Sigmoid colon (tissue), 7 donors: ENCODE results near the gene CUTC. TPM values are rescaled to one million over a fixed set of nuclear protein-coding genes. Genes with fewer than 3 reads are reported as not detected.

Experiments used
- DNase-seq: peaks from one replicate; pipeline ENCODE4 v3.0.0-alpha.2; 2019
- H3K27ac ChIP-seq, 4 donors: fragments of 200-600 bp; sonication (generic); one replicate each; pipeline ENCODE4 v1.5.1; 2016 to 2019; ENCODE audit warnings: mild to moderate bottlenecking in 1 of 4
- H3K27me3 ChIP-seq, 3 donors: fragments of 200-600 bp; sonication (generic); one replicate each; pipeline ENCODE4 v1.5.1; 2019; ENCODE audit warnings: mild to moderate bottlenecking in 1 of 3
- H3K36me3 ChIP-seq, 4 donors: fragments of 200-600 bp; sonication (generic); one replicate each; pipeline ENCODE4 v1.5.1; 2016 to 2019
- H3K4me1 ChIP-seq, 4 donors: fragments of 200-600 bp; sonication (generic); one replicate each; pipeline ENCODE4 v1.5.1; 2017 to 2019
- H3K4me3 ChIP-seq, 4 donors: fragments of 200-600 bp; sonication (generic); one replicate each; pipeline ENCODE4 v1.5.1; 2017 to 2019; ENCODE audit warnings: mild to moderate bottlenecking in 2 of 4, moderate library complexity in 1 of 4
- H3K9me3 ChIP-seq, 4 donors: fragments of 200-600 bp in 3 of 4; sonication (generic) in 3 of 4; one replicate each; pipeline versions ENCODE4 v1.5.1 to v1.6.1; 2013 to 2019
- EP300 ChIP-seq, 4 donors: sonication (generic); formaldehyde crosslinking; IDR thresholded peaks; one replicate each; pipeline ENCODE4 v1.6.1; 2017; ENCODE audit warnings: antibody characterized with exemption in 4 of 4
- POLR2A ChIP-seq, 2 donors: fragments of 450-650 bp; IDR thresholded peaks; one replicate each; pipeline ENCODE4 v1.6.1; 2016; ENCODE audit warnings: antibody characterized with exemption in 2 of 2, mild to moderate bottlenecking in 2 of 2, moderate library complexity in 2 of 2
- POLR2AphosphoS5 ChIP-seq, 4 donors: sonication (generic); formaldehyde crosslinking; IDR thresholded peaks; one replicate each; pipeline ENCODE4 v1.6.1; 2017; ENCODE audit warnings: antibody characterized with exemption in 4 of 4
- WGBS, 2 donors: extraction: QIAGEN DNeasy Blood & Tissue Kit; methylation state at CpG; one replicate each; pipeline ENCODE4 v1.1.7; 2013; 5-methylcytosine and 5-hydroxymethylcytosine counted together
- intact Hi-C: fragments of 100-400 bp; cut with DNase I; formaldehyde crosslinking; loops from one replicate; pipeline ENCODE4 v1.15.1; 2023
- polyA plus RNA-seq, 3 donors: library from polyadenylated mRNA; stranded (reverse); fragments of 200-250 nt; gene quantifications; one replicate each; pipeline ENCODE4 v1.2.3, GENCODE V29; 2013
- total RNA-seq, 4 donors: library from RNA; depleted of rRNA; stranded (reverse); fragments of >200 nt; gene quantifications; one replicate each; pipeline ENCODE4 v1.1.0, GENCODE V29; 2016
- TF ChIP-seq, protein P1 (sequence below), 4 experiments: fragments of 450-650 bp in 3 of 4; fragments of 200-600 bp in 1 of 4; IDR thresholded peaks; one replicate each; pipeline ENCODE4 v1.5.1; 2016 to 2019; ENCODE audit warnings: antibody characterized with exemption in 4 of 4, mild to moderate bottlenecking in 3 of 4, moderate library complexity in 2 of 4
- donor health status: healthy with polysubstance abuse.
- donor health status: Bipolar disorder and iron deficiency.
- donor health status: healthy.

The CUTC gene
- total and polyA plus RNA-seq, 7 donors, result 16.4 to 30.7 (median 29.4) TPM

DNA sequence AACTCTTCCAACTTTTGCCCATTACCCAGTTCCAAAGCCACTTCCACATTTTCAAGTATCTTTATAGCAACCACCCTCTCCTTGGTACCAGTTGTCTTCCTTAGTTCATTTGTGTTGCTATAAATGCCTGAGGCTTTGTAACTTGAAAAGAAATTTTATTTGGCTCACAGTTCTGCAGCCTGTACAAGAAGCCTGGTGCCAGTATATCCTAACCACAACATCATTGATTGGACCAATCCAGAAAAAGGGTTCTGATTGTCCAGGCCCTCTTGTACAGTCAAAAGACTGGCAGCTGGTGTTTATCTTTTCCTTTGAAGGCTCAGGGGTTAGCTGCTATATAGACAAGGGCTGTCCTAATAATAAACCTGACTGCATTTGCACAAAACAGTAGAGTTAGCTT lies 29.3 kb downstream of the CUTC start:
- Histone ChIP-seq H3K27me3 (no peaks in the 10 kb centered on the region), H3K4me3 (no peak overlapping the region), H3K4me1 (no peaks in the 10 kb centered on the region), H3K27ac (no peak overlapping the region), H3K36me3 (peaks cover 4 to 48% (median 18%) of the 10 kb centered on the region in 4 donors), H3K9me3 (no peaks in the 10 kb centered on the region)
- no peak for DNase-seq
- intact Hi-C loops, result no loop called here
- TF ChIP-seq POLR2AphosphoS5 (IDR thresholded peaks at IDR 0.05) (no peak), POLR2A (IDR thresholded peaks at IDR 0.05) (no peak), EP300 (IDR thresholded peaks at IDR 0.05) (no peak)
- TF ChIP-seq, protein P1, sequence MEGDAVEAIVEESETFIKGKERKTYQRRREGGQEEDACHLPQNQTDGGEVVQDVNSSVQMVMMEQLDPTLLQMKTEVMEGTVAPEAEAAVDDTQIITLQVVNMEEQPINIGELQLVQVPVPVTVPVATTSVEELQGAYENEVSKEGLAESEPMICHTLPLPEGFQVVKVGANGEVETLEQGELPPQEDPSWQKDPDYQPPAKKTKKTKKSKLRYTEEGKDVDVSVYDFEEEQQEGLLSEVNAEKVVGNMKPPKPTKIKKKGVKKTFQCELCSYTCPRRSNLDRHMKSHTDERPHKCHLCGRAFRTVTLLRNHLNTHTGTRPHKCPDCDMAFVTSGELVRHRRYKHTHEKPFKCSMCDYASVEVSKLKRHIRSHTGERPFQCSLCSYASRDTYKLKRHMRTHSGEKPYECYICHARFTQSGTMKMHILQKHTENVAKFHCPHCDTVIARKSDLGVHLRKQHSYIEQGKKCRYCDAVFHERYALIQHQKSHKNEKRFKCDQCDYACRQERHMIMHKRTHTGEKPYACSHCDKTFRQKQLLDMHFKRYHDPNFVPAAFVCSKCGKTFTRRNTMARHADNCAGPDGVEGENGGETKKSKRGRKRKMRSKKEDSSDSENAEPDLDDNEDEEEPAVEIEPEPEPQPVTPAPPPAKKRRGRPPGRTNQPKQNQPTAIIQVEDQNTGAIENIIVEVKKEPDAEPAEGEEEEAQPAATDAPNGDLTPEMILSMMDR (IDR thresholded peaks at IDR 0.05), result no peak

DNA sequence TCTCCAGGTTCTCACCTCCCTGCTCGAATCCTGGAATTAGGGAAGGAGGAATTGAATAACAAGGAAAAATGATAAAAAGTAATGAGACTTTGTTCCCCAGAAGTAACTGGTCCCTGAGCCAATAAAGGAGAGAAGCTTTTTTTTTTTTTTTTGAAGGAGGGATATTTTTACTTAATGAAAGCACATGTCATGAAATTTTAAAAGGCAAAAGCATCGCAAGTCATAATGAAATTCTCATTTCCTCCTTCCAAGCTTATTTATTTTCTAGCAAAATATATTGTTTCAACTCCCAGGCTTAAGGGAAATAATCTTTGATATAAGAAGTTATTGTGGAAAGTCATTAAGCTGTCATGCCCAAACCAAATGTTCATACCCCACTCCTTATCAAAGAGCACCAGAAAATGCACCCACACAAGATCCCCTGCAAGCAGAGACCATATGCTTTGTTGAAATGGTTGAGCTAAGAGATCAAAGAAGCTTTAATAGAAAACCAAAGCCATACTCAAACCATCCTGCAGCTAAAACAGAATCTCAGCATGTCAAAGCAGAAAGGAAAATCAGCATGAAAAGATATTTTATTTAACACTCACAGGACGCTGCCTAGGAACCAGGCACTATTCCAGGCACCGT lies 33.8 kb downstream of the CUTC start:
- H3K4me3 ChIP-seq, result no peak overlapping the region
- 78 to 83% methylated on average over 4 of the region's 4 CpGs for WGBS, 2 donors
- H3K36me3 ChIP-seq, result peaks cover 0 to 3% (median 0%) of the 10 kb centered on the region in 4 donors
- no peaks in the 10 kb centered on the region for H3K4me1 ChIP-seq
- H3K27me3 ChIP-seq, result no peaks in the 10 kb centered on the region
- intact Hi-C loops, result no loop called here
- H3K9me3 ChIP-seq, result no peaks in the 10 kb centered on the region
- no peak for DNase-seq
- TF ChIP-seq, protein P1 (IDR thresholded peaks at IDR 0.05), result no peak
- no peak for TF ChIP-seq EP300 (IDR thresholded peaks at IDR 0.05)
- H3K27ac ChIP-seq, result no peak overlapping the region

DNA sequence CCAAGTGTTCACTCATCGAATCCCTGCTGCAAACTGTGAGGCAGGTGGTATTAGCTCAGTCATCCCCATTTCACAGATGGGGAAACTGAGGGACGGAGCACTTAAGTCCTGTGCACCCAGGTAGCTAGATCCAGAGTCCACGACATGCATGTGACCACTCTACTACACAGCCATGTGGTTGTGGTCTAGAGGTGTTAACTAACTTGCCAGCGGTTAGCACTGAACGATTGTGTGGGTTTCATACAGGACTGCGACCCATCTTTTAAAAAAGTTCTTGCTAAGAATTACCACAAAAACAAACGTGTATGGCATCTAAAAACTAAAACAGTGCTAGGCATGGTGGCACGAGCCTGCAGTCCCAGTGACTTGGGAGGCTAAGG lies 34.3 kb downstream of the CUTC start:
- H3K36me3 ChIP-seq, result no peaks in the 10 kb centered on the region
- no peak overlapping the region for H3K4me3 ChIP-seq
- DNase-seq, result no peak
- H3K27ac ChIP-seq, result no peak overlapping the region
- no peaks in the 10 kb centered on the region for H3K9me3 ChIP-seq
- intact Hi-C loops, result no loop called here
- no peaks in the 10 kb centered on the region for H3K4me1 ChIP-seq
- TF ChIP-seq POLR2A (IDR thresholded peaks at IDR 0.05) (no peak), POLR2AphosphoS5 (IDR thresholded peaks at IDR 0.05) (no peak), EP300 (IDR thresholded peaks at IDR 0.05) (no peak)
- TF ChIP-seq, protein P1 (IDR thresholded peaks at IDR 0.05), result no peak
- H3K27me3 ChIP-seq, result no peaks in the 10 kb centered on the region
- WGBS, 2 donors, result 70 to 72% methylated on average over 8 of the region's 8 CpGs

DNA sequence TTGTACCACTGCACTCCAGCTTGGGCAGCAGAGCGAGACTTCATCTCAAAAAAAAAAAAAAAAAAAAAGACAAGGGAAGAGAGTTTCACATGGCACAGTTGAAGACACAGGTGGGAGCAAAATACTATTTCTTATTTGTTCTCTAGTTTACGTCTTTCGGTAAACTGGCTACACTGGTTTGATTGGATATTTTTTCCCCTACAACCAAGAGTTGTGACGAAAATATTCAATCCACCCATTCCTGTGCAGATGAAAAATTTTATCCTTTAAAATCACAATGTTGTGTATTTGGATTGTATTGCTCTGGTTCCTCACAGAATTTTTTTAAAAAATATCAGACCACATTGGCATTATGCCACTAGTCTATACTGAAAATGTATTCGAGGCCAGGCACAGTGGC lies 35.9 kb downstream of the CUTC start:
- intact Hi-C loops, result no loop called here
- H3K4me3 ChIP-seq, result no peak overlapping the region
- 62 to 72% methylated on average over 5 of the region's 5 CpGs for WGBS, 2 donors

More for the DNA sequence above, 35.9 kb downstream of the CUTC start:
- no peaks in the 10 kb centered on the region for H3K4me1 ChIP-seq
- no peak overlapping the region for H3K27ac ChIP-seq
- no peaks in the 10 kb centered on the region for H3K9me3 ChIP-seq
- no peak for DNase-seq
- H3K27me3 ChIP-seq, result no peaks in the 10 kb centered on the region
- no peak for TF ChIP-seq POLR2AphosphoS5 (IDR thresholded peaks at IDR 0.05)
- TF ChIP-seq POLR2A (IDR thresholded peaks at IDR 0.05), result no peak
- TF ChIP-seq EP300 (IDR thresholded peaks at IDR 0.05), result no peak
- TF ChIP-seq, protein P1 (IDR thresholded peaks at IDR 0.05), result no peak
- H3K36me3 ChIP-seq, result no peaks in the 10 kb centered on the region
